K562 (cell line): ENCODE measurements around the gene SURF6. TPM values are rescaled to one million over a fixed set of nuclear protein-coding genes. Genes with fewer than 3 reads are reported as not detected.

Experiments used
- ATAC-seq: fragments of 200-7000 bp; cut with Tn5 transposase; 3 replicates; pipeline ENCODE4 v1.9.1; 2020; ENCODE audit warnings: moderate library complexity
- BruUV-seq: library from RNA; stranded (reverse); fragments of 400-500 nt; replicated peaks from 2 replicates; lab custom pipeline; 2021; lab: Mats Ljungman, UMichigan
- CTCF ChIA-PET: fragments of 300-600 bp; formaldehyde crosslinking; extraction: SDS; loops from one replicate; lab custom pipeline; 2021; ENCODE audit warnings: low intra/inter-chr PET ratio; lab: Yijun Ruan, JAX
- POLR2A ChIA-PET: fragments of 300-600, 350-650 bp; sonication (Branson Sonifier 250); formaldehyde crosslinking; extraction: SDS; loops from one replicate; lab custom pipeline; 2021; ENCODE audit warnings: antibody characterized with exemption, inconsistent platforms; lab: Yijun Ruan, JAX
- DNase-seq, 4 experiments: peaks; one replicate each; pipeline versions ENCODE4 v3.0.0 to v3.0.0-alpha.2; 2011 to 2018; ENCODE audit warnings: low spot score in 3 of 4, mixed read lengths in 3 of 4; ENCODE audit errors: extremely low read depth in 1 of 4
- FAIRE-seq: peaks from 2 replicates; lab custom pipeline; 2011; peaks lifted over from hg19 to GRCh38; lab: Jason Lieb, UNC
- H2AFZ ChIP-seq: 2 replicates; pipeline ENCODE4 v1.6.0; 2011; ENCODE audit warnings: low read depth, low read length, control low read depth, inconsistent platforms
- H3K27ac ChIP-seq: fragments of 200-600 bp; 3 replicates; pipeline ENCODE4 v1.8.0; 2011; ENCODE audit warnings: low read depth, mild to moderate bottlenecking, control low read depth, inconsistent platforms, low read length, moderate library complexity, mixed read lengths; ENCODE audit errors: extremely low read depth
- H3K27me3 ChIP-seq, 2 experiments: fragments of 300-600 bp in 1 of 2; 2 replicates in 1 of 2; 3 replicates in 1 of 2; pipeline versions ENCODE4 v1.6.0 to v1.8.0; 2011; ENCODE audit warnings: inconsistent platforms in 2 of 2, low read length in 2 of 2, mild to moderate bottlenecking in 1 of 2, mixed read lengths in 1 of 2, moderate library complexity in 1 of 2; ENCODE audit not compliant: control insufficient read depth in 2 of 2, insufficient read depth in 2 of 2
- H3K36me3 ChIP-seq: fragments of 300-600 bp; 3 replicates; pipeline ENCODE4 v1.8.0; 2011; ENCODE audit warnings: mild to moderate bottlenecking, low read length, inconsistent platforms; ENCODE audit not compliant: control insufficient read depth, insufficient read depth
- H3K4me1 ChIP-seq, 2 experiments: fragments of 200-600 bp in 1 of 2; replicated peaks in 1 of 2; 2 replicates in 1 of 2; 3 replicates in 1 of 2; pipeline versions ENCODE4 v1.5.1 to v1.8.0; 2011; ENCODE audit warnings: inconsistent platforms in 2 of 2, low read length in 2 of 2, mild to moderate bottlenecking in 1 of 2, mixed read lengths in 1 of 2, moderate library complexity in 1 of 2; ENCODE audit not compliant: control insufficient read depth in 2 of 2, insufficient read depth in 2 of 2
- H3K4me2 ChIP-seq: 2 replicates; pipeline ENCODE4 v1.6.1; 2011; ENCODE audit warnings: low read length, control low read depth, inconsistent platforms, mixed read lengths; ENCODE audit not compliant: insufficient read depth
- H3K4me3 ChIP-seq: fragments of 200-600 bp; sonication (generic), shearing (Covaris generic); 2 replicates; pipeline ENCODE4 v1.5.1; 2016; ENCODE audit warnings: control low read depth, inconsistent platforms
- H3K79me2 ChIP-seq: fragments of 200-600 bp; 3 replicates; pipeline ENCODE4 v1.8.0; 2011; ENCODE audit warnings: low read length, inconsistent platforms; ENCODE audit not compliant: control insufficient read depth, insufficient read depth
- H3K9ac ChIP-seq, 2 experiments: 2 replicates each; pipeline versions ENCODE4 v1.6.0 to v1.6.1; 2011; ENCODE audit warnings: low read depth in 2 of 2, low read length in 2 of 2, control low read depth in 1 of 2, inconsistent platforms in 1 of 2, mild to moderate bottlenecking in 1 of 2, mixed read lengths in 1 of 2; ENCODE audit not compliant: insufficient read depth in 1 of 2
- H3K9me1 ChIP-seq: one replicate; pipeline ENCODE4 v1.6.0; 2011; ENCODE audit warnings: inconsistent platforms, mild to moderate bottlenecking, low read length, moderate library complexity; ENCODE audit not compliant: control insufficient read depth, insufficient read depth
- H3K9me3 ChIP-seq: replicated peaks from 2 replicates; pipeline ENCODE4 v1.5.1; 2011; ENCODE audit warnings: low read depth, low read length, inconsistent platforms; ENCODE audit not compliant: control insufficient read depth, insufficient read depth
- H4K20me1 ChIP-seq: replicated peaks from 2 replicates; pipeline ENCODE4 v1.6.1; 2011; ENCODE audit warnings: low read length, inconsistent platforms, mixed read lengths; ENCODE audit not compliant: control insufficient read depth, insufficient read depth
- CBX3 ChIP-seq, 2 experiments: IDR thresholded peaks; 1 replicate in 1 of 2; 2 replicates in 1 of 2; pipeline ENCODE4 v1.6.1; 2012; ENCODE audit warnings: inconsistent platforms in 2 of 2, low read length in 2 of 2, borderline replicate concordance in 1 of 2, control low read depth in 1 of 2
- NELFE ChIP-seq: IDR thresholded peaks from 2 replicates; pipeline ENCODE4 v1.6.1; 2011; ENCODE audit warnings: mild to moderate bottlenecking; ENCODE audit not compliant: insufficient read depth, insufficient read length
- STAT5A ChIP-seq: IDR thresholded peaks from 2 replicates; pipeline ENCODE4 v1.6.1; 2012; ENCODE audit warnings: low read length, inconsistent platforms, borderline replicate concordance
- TRIM28 ChIP-seq: fragments of 450-650 bp; IDR thresholded peaks from 2 replicates; pipeline ENCODE4 v1.6.1; 2017
- ZNF695 ChIP-seq: fragments of 450-650 bp; formaldehyde crosslinking; IDR thresholded peaks from 2 replicates; pipeline ENCODE4 v1.4.0; 2020; ENCODE audit warnings: mild to moderate bottlenecking, moderate library complexity
- ZNF785 ChIP-seq: fragments of 250-450 bp; sonication (Bioruptor Pico); IDR thresholded peaks from 2 replicates; pipeline ENCODE4 v1.4.0; 2020; ENCODE audit warnings: mild to moderate bottlenecking
- ZNF830 ChIP-seq: fragments of 250-450 bp; sonication (Bioruptor Pico); IDR thresholded peaks from 2 replicates; pipeline ENCODE4 v1.5.0; 2021; ENCODE audit warnings: mild to moderate bottlenecking
- WGBS: fragments of 100-300 bp; shearing (Covaris generic); methylation state at CpG from one replicate; pipeline ENCODE4 v1.1.6; 2016; ENCODE audit warnings: low coverage, mixed read lengths; ENCODE audit not compliant: insufficient coverage; ENCODE audit errors: missing lambda C conversion rate; 5-methylcytosine and 5-hydroxymethylcytosine counted together
- in situ Hi-C: fragments of 300-500 bp; cut with MboI; formaldehyde crosslinking; loops from 4 replicates; pipeline ENCODE4 v1.15.0; 2018; ENCODE audit warnings: inconsistent platforms, mixed read lengths
- intact Hi-C: fragments of 100-400 bp; cut with micrococcal nuclease; formaldehyde crosslinking; loops from 2 replicates; pipeline ENCODE4 v1.14.2; 2022
- polyA plus RNA-seq, 8 experiments: library from polyadenylated mRNA; depleted of rRNA in 4 of 8; stranded (reverse) in 5 of 8; unstranded in 3 of 8; fragments of >200 nt; fragmentation: Nextera tagmentation in 2 of 8; fragmentation: Illumina TruSeq in 1 of 8; extraction: Ambion mirVana in 2 of 8; extraction: Trizol in 1 of 8; gene quantifications; 2 replicates each; pipeline versions ENCODE4 v1.2.1 to v1.2.3, GENCODE V29; 2011 to 2014; ENCODE audit warnings: inconsistent platforms in 1 of 8, missing spikeins in 1 of 8
- total RNA-seq, 7 experiments: library from RNA; depleted of rRNA in 6 of 7; stranded (reverse); fragments of >200 nt in 6 of 7; fragmentation: Illumina TruSeq in 2 of 7; extraction: Trizol in 2 of 7; gene quantifications; 2 replicates each; pipeline versions ENCODE4 v1.2.1 to v1.2.3, GENCODE V29; 2011 to 2021; ENCODE audit warnings: low replicate concordance in 1 of 7
- TF ChIP-seq, protein P1 (sequence below): fragments of 450-650 bp; IDR thresholded peaks from 2 replicates; pipeline ENCODE4 v1.7.1; 2018; ENCODE audit warnings: mild to moderate bottlenecking, low read depth; ENCODE audit not compliant: partially characterized antibody
- TF ChIP-seq, protein P2 (sequence below), 2 experiments: fragments of 450-650 bp in 1 of 2; sonication (generic) in 1 of 2; formaldehyde crosslinking in 1 of 2; IDR thresholded peaks in 1 of 2; conservative IDR thresholded peaks in 1 of 2; 2 replicates each; pipeline versions ENCODE4 v1.6.1 to v1.8.1; 2016 to 2023; ENCODE audit warnings: mild to moderate bottlenecking in 2 of 2, moderate library complexity in 2 of 2, inconsistent platforms in 1 of 2, missing genetic modification reagents in 1 of 2
- TF ChIP-seq, protein P3 (sequence below): fragments of 250-450 bp; sonication (Bioruptor Pico); IDR thresholded peaks from 2 replicates; pipeline ENCODE4 v1.5.0; 2020; ENCODE audit warnings: mild to moderate bottlenecking

The SURF6 gene
- total and polyA plus RNA-seq, 9 of the 15 experiments (the other 6 are each of a cell fraction or from before 2014, with no cell fraction given), result 1.4 to 68.3 (median 14.7) TPM

DNA sequence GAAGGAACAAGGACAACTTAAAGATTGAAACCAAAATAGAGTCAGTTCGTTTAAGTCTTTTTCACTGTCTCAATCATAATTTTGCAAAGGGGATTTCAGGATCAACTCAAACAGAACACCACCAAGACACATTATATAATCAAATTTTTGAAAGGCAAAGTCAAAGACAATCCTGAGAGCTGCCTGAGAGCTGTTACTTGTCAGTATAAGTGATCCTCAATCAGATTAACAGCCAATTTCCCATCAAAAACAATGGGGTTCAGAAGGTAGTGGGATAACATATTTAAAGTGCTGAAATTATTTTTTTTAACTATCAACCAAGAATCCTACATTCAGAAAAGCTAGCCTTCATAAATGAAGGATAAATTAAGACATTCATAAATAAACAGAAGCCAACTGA, 41.7 kb downstream of the SURF6 start:
- no peak for ATAC-seq
- in situ Hi-C loops (no loop called here), intact Hi-C loops (no loop called here)
- H3K79me2 ChIP-seq, result no peaks in the 10 kb centered on the region
- TF ChIP-seq ZNF830 (CRISPR knock-in tag) (no peak), ZNF785 (no peak), NELFE (no peak), STAT5A (no peak), CBX3 (IDR thresholded peaks at IDR 0.05; ENCODE audit: borderline replicate concordance in 1 of 2, low read length in 2 of 2) (peak in 1 of 2 experiments; percentile 83; a peak in 1 of 3 replicates), ZNF695 (CRISPR knock-in tag) (no peak), TRIM28 (peak; percentile 71)
- TF ChIP-seq, protein P1, sequence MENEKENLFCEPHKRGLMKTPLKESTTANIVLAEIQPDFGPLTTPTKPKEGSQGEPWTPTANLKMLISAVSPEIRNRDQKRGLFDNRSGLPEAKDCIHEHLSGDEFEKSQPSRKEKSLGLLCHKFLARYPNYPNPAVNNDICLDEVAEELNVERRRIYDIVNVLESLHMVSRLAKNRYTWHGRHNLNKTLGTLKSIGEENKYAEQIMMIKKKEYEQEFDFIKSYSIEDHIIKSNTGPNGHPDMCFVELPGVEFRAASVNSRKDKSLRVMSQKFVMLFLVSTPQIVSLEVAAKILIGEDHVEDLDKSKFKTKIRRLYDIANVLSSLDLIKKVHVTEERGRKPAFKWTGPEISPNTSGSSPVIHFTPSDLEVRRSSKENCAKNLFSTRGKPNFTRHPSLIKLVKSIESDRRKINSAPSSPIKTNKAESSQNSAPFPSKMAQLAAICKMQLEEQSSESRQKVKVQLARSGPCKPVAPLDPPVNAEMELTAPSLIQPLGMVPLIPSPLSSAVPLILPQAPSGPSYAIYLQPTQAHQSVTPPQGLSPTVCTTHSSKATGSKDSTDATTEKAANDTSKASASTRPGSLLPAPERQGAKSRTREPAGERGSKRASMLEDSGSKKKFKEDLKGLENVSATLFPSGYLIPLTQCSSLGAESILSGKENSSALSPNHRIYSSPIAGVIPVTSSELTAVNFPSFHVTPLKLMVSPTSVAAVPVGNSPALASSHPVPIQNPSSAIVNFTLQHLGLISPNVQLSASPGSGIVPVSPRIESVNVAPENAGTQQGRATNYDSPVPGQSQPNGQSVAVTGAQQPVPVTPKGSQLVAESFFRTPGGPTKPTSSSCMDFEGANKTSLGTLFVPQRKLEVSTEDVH, result no peak
- TF ChIP-seq, protein P2, sequence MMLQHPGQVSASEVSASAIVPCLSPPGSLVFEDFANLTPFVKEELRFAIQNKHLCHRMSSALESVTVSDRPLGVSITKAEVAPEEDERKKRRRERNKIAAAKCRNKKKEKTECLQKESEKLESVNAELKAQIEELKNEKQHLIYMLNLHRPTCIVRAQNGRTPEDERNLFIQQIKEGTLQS (IDR thresholded peaks at IDR 0.05), result no peak
- TF ChIP-seq, protein P2 (CRISPR knock-in tag; conservative IDR thresholded peaks at IDR 0.05), result no peak
- TF ChIP-seq, protein P3, sequence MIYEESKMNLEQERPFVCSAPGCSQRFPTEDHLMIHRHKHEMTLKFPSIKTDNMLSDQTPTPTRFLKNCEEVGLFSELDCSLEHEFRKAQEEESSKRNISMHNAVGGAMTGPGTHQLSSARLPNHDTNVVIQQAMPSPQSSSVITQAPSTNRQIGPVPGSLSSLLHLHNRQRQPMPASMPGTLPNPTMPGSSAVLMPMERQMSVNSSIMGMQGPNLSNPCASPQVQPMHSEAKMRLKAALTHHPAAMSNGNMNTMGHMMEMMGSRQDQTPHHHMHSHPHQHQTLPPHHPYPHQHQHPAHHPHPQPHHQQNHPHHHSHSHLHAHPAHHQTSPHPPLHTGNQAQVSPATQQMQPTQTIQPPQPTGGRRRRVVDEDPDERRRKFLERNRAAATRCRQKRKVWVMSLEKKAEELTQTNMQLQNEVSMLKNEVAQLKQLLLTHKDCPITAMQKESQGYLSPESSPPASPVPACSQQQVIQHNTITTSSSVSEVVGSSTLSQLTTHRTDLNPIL (CRISPR knock-in tag), result no peak
- TF ChIP-seq, all 486 proteins: peak for 2
- H2AFZ ChIP-seq, result no peak overlapping the region
- H3K4me1 ChIP-seq, result no peaks in the 10 kb centered on the region
- ChIA-PET POLR2A (no interaction called here), CTCF (no interaction called here)
- H3K27ac ChIP-seq, result no peak overlapping the region
- FAIRE-seq, result no peak
- no peaks in the 10 kb centered on the region for H3K9me1 ChIP-seq
- H3K4me3 ChIP-seq, result no peak overlapping the region
- peaks cover 17% of the 10 kb centered on the region for H3K9me3 ChIP-seq
- H4K20me1 ChIP-seq, result no peaks in the 10 kb centered on the region
- BruUV-seq, result no TSS peak
- H3K9ac ChIP-seq, result no peak overlapping the region
- no peaks in the 10 kb centered on the region for H3K36me3 ChIP-seq
- H3K27me3 ChIP-seq, result no peaks in the 10 kb centered on the region
- DNase-seq, result no peak
- 8% methylated on average over 1 of the region's 1 CpG for WGBS
- no peak overlapping the region for H3K4me2 ChIP-seq
